K562 (cell line): ENCODE results near the gene NABP2. TPM values are rescaled to one million over a fixed set of nuclear protein-coding genes. Genes with fewer than 3 reads are reported as not detected.
A peak's percentile ranks its signal among the peaks of the same experiment; 100 is the strongest.

Experiments
- ATAC-seq: fragments of 200-7000 bp; cut with Tn5 transposase; 3 replicates; pipeline ENCODE4 v1.9.1; 2020; ENCODE audit warnings: moderate library complexity
- BruUV-seq: library from RNA; stranded (reverse); fragments of 400-500 nt; replicated peaks from 2 replicates; lab custom pipeline; 2021; lab: Mats Ljungman, UMichigan
- CTCF ChIA-PET: fragments of 300-600 bp; formaldehyde crosslinking; extraction: SDS; loops from one replicate; lab custom pipeline; 2021; ENCODE audit warnings: low intra/inter-chr PET ratio; lab: Yijun Ruan, JAX
- POLR2A ChIA-PET: fragments of 300-600, 350-650 bp; sonication (Branson Sonifier 250); formaldehyde crosslinking; extraction: SDS; loops from one replicate; lab custom pipeline; 2021; ENCODE audit warnings: antibody characterized with exemption, inconsistent platforms; lab: Yijun Ruan, JAX
- DNase-seq, 4 experiments: peaks; one replicate each; pipeline versions ENCODE4 v3.0.0 to v3.0.0-alpha.2; 2011 to 2018; ENCODE audit warnings: low spot score in 3 of 4, mixed read lengths in 3 of 4; ENCODE audit errors: extremely low read depth in 1 of 4
- FAIRE-seq: peaks from 2 replicates; lab custom pipeline; 2011; peaks lifted over from hg19 to GRCh38; lab: Jason Lieb, UNC
- H2AFZ ChIP-seq: 2 replicates; pipeline ENCODE4 v1.6.0; 2011; ENCODE audit warnings: low read depth, low read length, control low read depth, inconsistent platforms
- H3K27ac ChIP-seq: fragments of 200-600 bp; 3 replicates; pipeline ENCODE4 v1.8.0; 2011; ENCODE audit warnings: low read depth, mild to moderate bottlenecking, control low read depth, inconsistent platforms, low read length, moderate library complexity, mixed read lengths; ENCODE audit errors: extremely low read depth
- H3K27me3 ChIP-seq, 2 experiments: fragments of 300-600 bp in 1 of 2; 2 replicates in 1 of 2; 3 replicates in 1 of 2; pipeline versions ENCODE4 v1.6.0 to v1.8.0; 2011; ENCODE audit warnings: inconsistent platforms in 2 of 2, low read length in 2 of 2, mild to moderate bottlenecking in 1 of 2, mixed read lengths in 1 of 2, moderate library complexity in 1 of 2; ENCODE audit not compliant: control insufficient read depth in 2 of 2, insufficient read depth in 2 of 2
- H3K36me3 ChIP-seq: fragments of 300-600 bp; 3 replicates; pipeline ENCODE4 v1.8.0; 2011; ENCODE audit warnings: mild to moderate bottlenecking, low read length, inconsistent platforms; ENCODE audit not compliant: control insufficient read depth, insufficient read depth
- H3K4me1 ChIP-seq, 2 experiments: fragments of 200-600 bp in 1 of 2; replicated peaks in 1 of 2; 2 replicates in 1 of 2; 3 replicates in 1 of 2; pipeline versions ENCODE4 v1.5.1 to v1.8.0; 2011; ENCODE audit warnings: inconsistent platforms in 2 of 2, low read length in 2 of 2, mild to moderate bottlenecking in 1 of 2, mixed read lengths in 1 of 2, moderate library complexity in 1 of 2; ENCODE audit not compliant: control insufficient read depth in 2 of 2, insufficient read depth in 2 of 2
- H3K4me2 ChIP-seq: 2 replicates; pipeline ENCODE4 v1.6.1; 2011; ENCODE audit warnings: low read length, control low read depth, inconsistent platforms, mixed read lengths; ENCODE audit not compliant: insufficient read depth
- H3K4me3 ChIP-seq: fragments of 200-600 bp; sonication (generic), shearing (Covaris generic); 2 replicates; pipeline ENCODE4 v1.5.1; 2016; ENCODE audit warnings: control low read depth, inconsistent platforms
- H3K79me2 ChIP-seq: fragments of 200-600 bp; 3 replicates; pipeline ENCODE4 v1.8.0; 2011; ENCODE audit warnings: low read length, inconsistent platforms; ENCODE audit not compliant: control insufficient read depth, insufficient read depth
- H3K9ac ChIP-seq, 2 experiments: 2 replicates each; pipeline versions ENCODE4 v1.6.0 to v1.6.1; 2011; ENCODE audit warnings: low read depth in 2 of 2, low read length in 2 of 2, control low read depth in 1 of 2, inconsistent platforms in 1 of 2, mild to moderate bottlenecking in 1 of 2, mixed read lengths in 1 of 2; ENCODE audit not compliant: insufficient read depth in 1 of 2
- H3K9me1 ChIP-seq: one replicate; pipeline ENCODE4 v1.6.0; 2011; ENCODE audit warnings: inconsistent platforms, mild to moderate bottlenecking, low read length, moderate library complexity; ENCODE audit not compliant: control insufficient read depth, insufficient read depth
- H3K9me3 ChIP-seq: replicated peaks from 2 replicates; pipeline ENCODE4 v1.5.1; 2011; ENCODE audit warnings: low read depth, low read length, inconsistent platforms; ENCODE audit not compliant: control insufficient read depth, insufficient read depth
- H4K20me1 ChIP-seq: replicated peaks from 2 replicates; pipeline ENCODE4 v1.6.1; 2011; ENCODE audit warnings: low read length, inconsistent platforms, mixed read lengths; ENCODE audit not compliant: control insufficient read depth, insufficient read depth
- BHLHE40 ChIP-seq: IDR thresholded peaks from 2 replicates; pipeline ENCODE4 v1.6.1; 2011; ENCODE audit warnings: low read length, improper control_type of control experiment
- FOXO4 ChIP-seq: fragments of 450-650 bp; formaldehyde crosslinking; IDR thresholded peaks from 2 replicates; pipeline ENCODE4 v1.4.0; 2020; ENCODE audit warnings: mild to moderate bottlenecking, moderate library complexity
- MEF2A ChIP-seq: IDR thresholded peaks from 2 replicates; pipeline ENCODE4 v1.6.1; 2011; ENCODE audit warnings: low read depth, mild to moderate bottlenecking, low read length, moderate library complexity; ENCODE audit not compliant: control insufficient read depth
- MYNN ChIP-seq, 2 experiments: sonication (generic); formaldehyde crosslinking in 1 of 2; IDR thresholded peaks; 2 replicates each; pipeline versions ENCODE4 v1.5.0 to v1.6.1; 2016 to 2020; ENCODE audit warnings: antibody characterized with exemption in 1 of 2, missing genetic modification reagents in 1 of 2
- NCOR1 ChIP-seq: fragments of 450-650 bp; IDR thresholded peaks from 2 replicates; pipeline ENCODE4 v1.6.1; 2016; ENCODE audit warnings: mild to moderate bottlenecking, moderate library complexity
- NR2C1 ChIP-seq, 2 experiments: fragments of 450-650 bp; IDR thresholded peaks; 2 replicates each; pipeline ENCODE4 v1.6.1; 2017; ENCODE audit warnings: mild to moderate bottlenecking in 2 of 2, antibody characterized with exemption in 1 of 2, inconsistent platforms in 1 of 2, missing compliant biosample characterization in 1 of 2, missing genetic modification characterization in 1 of 2
- POLR2A ChIP-seq: fragments of 450-650 bp; conservative IDR thresholded peaks from 2 replicates; pipeline ENCODE4 v1.6.1; 2016
- POLR2AphosphoS5 ChIP-seq: IDR thresholded peaks from 2 replicates; pipeline ENCODE4 v1.6.1; 2011; ENCODE audit warnings: mild to moderate bottlenecking, low read depth, low read length, moderate library complexity; ENCODE audit not compliant: control insufficient read depth, insufficient read depth
- PRDM10 ChIP-seq: fragments of 450-650 bp; IDR thresholded peaks from 2 replicates; pipeline ENCODE4 v1.6.1; 2018; ENCODE audit not compliant: partially characterized antibody
- PTRF ChIP-seq: fragments of 450-650 bp; IDR thresholded peaks from 2 replicates; pipeline ENCODE4 v1.6.1; 2016; ENCODE audit warnings: mild to moderate bottlenecking, missing genetic modification characterization, missing compliant biosample characterization
- RAD21 ChIP-seq, 2 experiments: fragments of 250-450 bp in 1 of 2; fragments of 450-650 bp in 1 of 2; sonication (Bioruptor Pico) in 1 of 2; formaldehyde crosslinking in 1 of 2; IDR thresholded peaks in 1 of 2; conservative IDR thresholded peaks in 1 of 2; 2 replicates each; pipeline versions ENCODE4 v1.4.0 to v1.8.0; 2020 to 2022; ENCODE audit warnings: mild to moderate bottlenecking in 2 of 2, moderate library complexity in 1 of 2
- SREBF2 ChIP-seq: sonication (generic); formaldehyde crosslinking; IDR thresholded peaks from 2 replicates; pipeline ENCODE4 v1.4.0; 2020; ENCODE audit warnings: mild to moderate bottlenecking, missing genetic modification reagents
- THRB ChIP-seq: fragments of 450-650 bp; formaldehyde crosslinking; conservative IDR thresholded peaks from 2 replicates; pipeline ENCODE4 v1.4.0; 2022; ENCODE audit warnings: mild to moderate bottlenecking, missing genetic modification characterization
- WGBS: fragments of 100-300 bp; shearing (Covaris generic); methylation state at CpG from one replicate; pipeline ENCODE4 v1.1.6; 2016; ENCODE audit warnings: low coverage, mixed read lengths; ENCODE audit not compliant: insufficient coverage; ENCODE audit errors: missing lambda C conversion rate; 5-methylcytosine and 5-hydroxymethylcytosine counted together
- in situ Hi-C: fragments of 300-500 bp; cut with MboI; formaldehyde crosslinking; loops from 4 replicates; pipeline ENCODE4 v1.15.0; 2018; ENCODE audit warnings: inconsistent platforms, mixed read lengths
- intact Hi-C: fragments of 100-400 bp; cut with micrococcal nuclease; formaldehyde crosslinking; loops from 2 replicates; pipeline ENCODE4 v1.14.2; 2022
- polyA plus RNA-seq, 8 experiments: library from polyadenylated mRNA; depleted of rRNA in 4 of 8; stranded (reverse) in 5 of 8; unstranded in 3 of 8; fragments of >200 nt; fragmentation: Nextera tagmentation in 2 of 8; fragmentation: Illumina TruSeq in 1 of 8; extraction: Ambion mirVana in 2 of 8; extraction: Trizol in 1 of 8; gene quantifications; 2 replicates each; pipeline versions ENCODE4 v1.2.1 to v1.2.3, GENCODE V29; 2011 to 2014; ENCODE audit warnings: inconsistent platforms in 1 of 8, missing spikeins in 1 of 8
- total RNA-seq, 7 experiments: library from RNA; depleted of rRNA in 6 of 7; stranded (reverse); fragments of >200 nt in 6 of 7; fragmentation: Illumina TruSeq in 2 of 7; extraction: Trizol in 2 of 7; gene quantifications; 2 replicates each; pipeline versions ENCODE4 v1.2.1 to v1.2.3, GENCODE V29; 2011 to 2021; ENCODE audit warnings: low replicate concordance in 1 of 7

The NABP2 gene
- total and polyA plus RNA-seq, 9 of the 15 experiments (the other 6 are each of a cell fraction or from before 2014, with no cell fraction given) = 11.3 to 60.6 (median 43.5) TPM

GRCh38 chr12:56267443-56268071 is 43.4 kb downstream of the NABP2 start (continued):
- TF ChIP-seq PRDM10 (no peak), BHLHE40 (0 out of 2 replicates have a peak, but pooled peaks have one; percentile 14), PTRF (tag) (0 out of 2 replicates have a peak, but pooled peaks have one; percentile 2), NCOR1 (peak; percentile 8; the same call in 1 of the 2 replicates), NR2C1 (IDR thresholded peaks at IDR 0.05) (peak; percentile 64), NR2C1 (tag; IDR thresholded peaks at IDR 0.05) (no peak; the same call in 1 of the 2 replicates)

- FAIRE-seq (peak; percentile 78), DNase-seq (peak; percentile 34 to 58 (median 44)), ATAC-seq (peak; percentile 64)
- no peaks in the 10 kb centered on the region for H3K79me2 ChIP-seq
- peaks cover 67% of the 10 kb centered on the region for H3K36me3 ChIP-seq
- WGBS = 19% methylated on average over 1 of the region's 1 CpG
- H4K20me1 ChIP-seq = no peaks in the 10 kb centered on the region
- no TSS peak for BruUV-seq
- H3K27me3 ChIP-seq = no peaks in the 10 kb centered on the region
- H3K9me1 ChIP-seq = no peaks in the 10 kb centered on the region
- POLR2A ChIA-PET = interaction anchor here (0.6 to 2.9 kb wide), 8 partner anchors 8 to 144 kb away, joined by 3 to 13 read pairs (median 4); partner anchors contain the start of gene ANKRD52
- no peak overlapping the region for H3K4me3 ChIP-seq
- intact Hi-C loops (loop anchor here (2.0 kb wide), 1 partner anchor 78 kb away; no protein-coding TSS in a partner anchor), in situ Hi-C loops (no loop called here)
- no peak overlapping the region for H2AFZ ChIP-seq
- H3K27ac ChIP-seq = no peak overlapping the region
- H3K9me3 ChIP-seq = no peaks in the 10 kb centered on the region
- H3K4me1 ChIP-seq = peaks cover 6 to 17% of the 10 kb centered on the region in 2 experiments; a peak in 3 of 5 replicates
- no peak overlapping the region for H3K4me2 ChIP-seq
- H3K9ac ChIP-seq = no peak overlapping the region
- CTCF ChIA-PET = no interaction called here
- TF ChIP-seq POLR2AphosphoS5 (peak; percentile 59), SREBF2 (CRISPR knock-in tag) (no peak), MEF2A (peak; percentile 58; the same call in 1 of the 2 replicates), FOXO4 (CRISPR knock-in tag) (no peak), THRB (CRISPR knock-in tag) (no peak), POLR2A (peak; percentile 45; the same call in 1 of the 2 replicates), RAD21 (CRISPR knock-in tag; conservative IDR thresholded peaks at IDR 0.05 in 1 of 2, IDR thresholded peaks at IDR 0.05 in 1 of 2) (peak; percentile 32 to 62), MYNN (IDR thresholded peaks at IDR 0.05) (0 out of 2 replicates have a peak, but pooled peaks have one; percentile 63), MYNN (CRISPR knock-in tag; IDR thresholded peaks at IDR 0.05) (no peak)
These were observed 46.9 kb downstream of the NABP2 start for GRCh38 chr12:56271031-56271430.
